Spleen (tissue), 11 donors: ENCODE measurements around the gene ICAM5. TPM values are rescaled to one million over a fixed set of nuclear protein-coding genes. Genes with fewer than 3 reads are reported as not detected.

Source experiments
- DNase-seq: peaks from one replicate; pipeline ENCODE4 v3.0.0-alpha.2; 2020
- H3K27ac ChIP-seq, 8 donors: fragments of 200-600 bp; sonication (generic) in 7 of 8; 1 replicate in 4 of 8; 2 replicates in 4 of 8; pipeline versions ENCODE4 v1.5.0 to v1.8.0; 2016 to 2021; ENCODE audit warnings: inconsistent platforms in 4 of 8, mild to moderate bottlenecking in 4 of 8, moderate library complexity in 1 of 8
- H3K27me3 ChIP-seq, 7 donors: fragments of 200-600 bp; sonication (generic) in 6 of 7; replicated peaks in 1 of 7; 1 replicate in 4 of 7; 2 replicates in 3 of 7; pipeline versions ENCODE4 v1.5.0 to v1.8.0; 2016 to 2021; ENCODE audit warnings: inconsistent platforms in 3 of 7, mild to moderate bottlenecking in 1 of 7
- H3K36me3 ChIP-seq, 6 donors: fragments of 200-600 bp; sonication (generic) in 5 of 6; 1 replicate in 4 of 6; 2 replicates in 2 of 6; pipeline versions ENCODE4 v1.5.0 to v1.8.0; 2016 to 2021; ENCODE audit warnings: inconsistent platforms in 2 of 6
- H3K4me1 ChIP-seq, 6 donors: fragments of 200-600 bp; sonication (generic) in 5 of 6; 1 replicate in 3 of 6; 2 replicates in 3 of 6; pipeline versions ENCODE4 v1.5.0 to v1.8.0; 2016 to 2021; ENCODE audit warnings: inconsistent platforms in 3 of 6
- H3K4me3 ChIP-seq, 8 donors: fragments of 200-600 bp; sonication (generic) in 7 of 8; 1 replicate in 4 of 8; 2 replicates in 4 of 8; pipeline versions ENCODE4 v1.5.0 to v1.8.0; 2016 to 2021; ENCODE audit warnings: inconsistent platforms in 4 of 8, mild to moderate bottlenecking in 4 of 8, moderate library complexity in 2 of 8
- H3K9me3 ChIP-seq, 8 donors: fragments of 200-600 bp; sonication (generic) in 7 of 8; 1 replicate in 4 of 8; 2 replicates in 4 of 8; pipeline versions ENCODE4 v1.5.0 to v1.8.0; 2016 to 2021; ENCODE audit warnings: inconsistent platforms in 4 of 8
- POLR2A ChIP-seq, 3 donors: fragments of 450-650 bp; IDR thresholded peaks; one replicate each; pipeline ENCODE4 v1.5.1; 2017; ENCODE audit warnings: antibody characterized with exemption in 3 of 3, mild to moderate bottlenecking in 1 of 3
- POLR2AphosphoS5 ChIP-seq, 3 donors: sonication (generic); formaldehyde crosslinking; IDR thresholded peaks; one replicate each; pipeline ENCODE4 v1.5.1; 2017; ENCODE audit warnings: antibody characterized with exemption in 3 of 3
- WGBS, 5 donors: extraction: QIAGEN DNeasy Blood & Tissue Kit in 3 of 5; methylation state at CpG; one replicate each; pipeline versions ENCODE4 v1.1.5 to v1.1.7; 2013 to 2018; 5-methylcytosine and 5-hydroxymethylcytosine counted together
- intact Hi-C: fragments of 100-400 bp; cut with DNase I; formaldehyde crosslinking; loops from one replicate; pipeline ENCODE4 v1.15.0; 2023; ENCODE audit warnings: low total_unique reads
- polyA plus RNA-seq, 3 donors: library from polyadenylated mRNA; stranded (reverse); fragments of 200-250 nt; gene quantifications; one replicate each; pipeline ENCODE4 v1.2.1, GENCODE V29; 2013
- total RNA-seq, 7 donors: library from RNA; depleted of rRNA in 3 of 7; stranded (reverse); fragments of >200 nt in 3 of 7; fragmentation: NEBNext Ultra II Directional in 4 of 7; extraction: Animal tissue kit (Norgen Biotek cat#: 25700) in 4 of 7; gene quantifications; one replicate each; pipeline versions ENCODE4 v1.1.0 to v1.2.1, GENCODE V29; 2016 to 2021
- TF ChIP-seq, protein P1 (sequence below), 11 experiments: fragments of 200-600 bp in 7 of 11; fragments of 450-650 bp in 4 of 11; sonication (generic) in 4 of 11; IDR thresholded peaks in 8 of 11; conservative IDR thresholded peaks in 3 of 11; 1 replicate in 7 of 11; 2 replicates in 4 of 11; pipeline versions ENCODE4 v1.4.0 to v1.8.0; 2016 to 2021; ENCODE audit warnings: antibody characterized with exemption in 11 of 11, inconsistent platforms in 4 of 11, mild to moderate bottlenecking in 1 of 11
- donor health status: healthy with polysubstance abuse.
- donor health status: DM: no; HTN: no; CAD: no; lungs with moderate emphysema.
- donor health status: DM: no; HTN: no; CAD: no.
- donor health status: Bipolar disorder and iron deficiency.
- donor health status: healthy.
- donor health status: DM: no; HTN: no; CAD: no.
- donor health status: DM: yes; HTN: yes; CAD: no.

Gene ICAM5
- total and polyA plus RNA-seq, 10 donors, result 0.07 to 1.4 (median 0.69) TPM

DNA sequence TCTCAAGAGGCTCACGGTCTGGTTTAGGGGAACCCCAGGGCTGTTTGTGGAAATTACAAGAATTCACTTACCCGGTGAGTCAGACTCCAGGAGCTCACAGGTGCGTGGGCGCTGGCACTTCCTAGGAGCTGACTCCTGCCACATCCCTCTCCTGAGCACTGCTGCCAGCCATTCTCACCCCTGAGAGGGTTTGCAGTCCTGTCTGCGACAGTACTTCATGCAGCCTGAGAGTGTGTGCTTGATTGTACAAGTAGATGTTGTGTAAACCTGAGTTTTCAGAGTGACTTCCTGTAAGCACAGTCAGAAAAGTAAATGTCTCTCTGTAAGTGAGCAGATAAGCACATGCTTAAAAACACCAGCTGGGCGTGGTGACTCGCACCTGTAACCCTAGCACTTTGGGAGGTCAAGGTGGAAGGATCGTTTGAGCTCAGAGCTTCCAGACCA lies 29.6 kb upstream of the ICAM5 start:
- peaks cover 0 to 49% (median 42%) of the 10 kb centered on the region in 6 donors for H3K36me3 ChIP-seq
- H3K27me3 ChIP-seq, result no peaks in the 10 kb centered on the region
- intact Hi-C loops, result no loop called here
- H3K9me3 ChIP-seq, result no peaks in the 10 kb centered on the region
- H3K4me3 ChIP-seq, result no peak overlapping the region
- no peak for DNase-seq
- no peak for TF ChIP-seq POLR2AphosphoS5 (IDR thresholded peaks at IDR 0.05)
- TF ChIP-seq POLR2A (IDR thresholded peaks at IDR 0.05), result no peak
- TF ChIP-seq, protein P1, sequence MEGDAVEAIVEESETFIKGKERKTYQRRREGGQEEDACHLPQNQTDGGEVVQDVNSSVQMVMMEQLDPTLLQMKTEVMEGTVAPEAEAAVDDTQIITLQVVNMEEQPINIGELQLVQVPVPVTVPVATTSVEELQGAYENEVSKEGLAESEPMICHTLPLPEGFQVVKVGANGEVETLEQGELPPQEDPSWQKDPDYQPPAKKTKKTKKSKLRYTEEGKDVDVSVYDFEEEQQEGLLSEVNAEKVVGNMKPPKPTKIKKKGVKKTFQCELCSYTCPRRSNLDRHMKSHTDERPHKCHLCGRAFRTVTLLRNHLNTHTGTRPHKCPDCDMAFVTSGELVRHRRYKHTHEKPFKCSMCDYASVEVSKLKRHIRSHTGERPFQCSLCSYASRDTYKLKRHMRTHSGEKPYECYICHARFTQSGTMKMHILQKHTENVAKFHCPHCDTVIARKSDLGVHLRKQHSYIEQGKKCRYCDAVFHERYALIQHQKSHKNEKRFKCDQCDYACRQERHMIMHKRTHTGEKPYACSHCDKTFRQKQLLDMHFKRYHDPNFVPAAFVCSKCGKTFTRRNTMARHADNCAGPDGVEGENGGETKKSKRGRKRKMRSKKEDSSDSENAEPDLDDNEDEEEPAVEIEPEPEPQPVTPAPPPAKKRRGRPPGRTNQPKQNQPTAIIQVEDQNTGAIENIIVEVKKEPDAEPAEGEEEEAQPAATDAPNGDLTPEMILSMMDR (IDR thresholded peaks at IDR 0.05 in 8 of 11, conservative IDR thresholded peaks at IDR 0.05 in 3 of 11), result no peak
- H3K4me1 ChIP-seq, result peaks cover 0 to 26% (median 9%) of the 10 kb centered on the region in 6 donors
- WGBS, 5 donors, result 61 to 74% (median 70%) methylated on average over 8 of the region's 8 CpGs
- no peak overlapping the region for H3K27ac ChIP-seq

DNA sequence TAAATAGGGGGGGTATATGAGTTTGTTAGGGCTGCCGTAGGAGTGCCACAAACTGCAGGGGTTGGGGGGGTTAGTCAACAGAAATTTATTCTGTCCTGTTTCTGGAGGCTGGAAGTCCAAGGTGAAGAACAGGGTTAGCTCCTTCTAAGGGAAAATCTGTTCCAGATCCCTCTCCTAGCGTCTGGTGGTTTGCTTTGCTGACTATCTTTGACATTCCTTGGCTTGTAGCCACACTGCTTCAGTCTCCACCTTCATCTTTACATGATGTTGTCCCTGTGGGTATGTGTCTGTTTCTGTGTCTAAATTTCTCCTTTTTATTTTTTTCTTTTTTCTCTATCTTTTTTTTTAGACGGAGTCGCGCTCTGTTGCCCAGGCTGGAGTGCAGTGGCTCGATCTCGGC lies 27.0 kb upstream of the ICAM5 start:
- intact Hi-C loops, result no loop called here
- no peak overlapping the region for H3K27ac ChIP-seq
- peaks cover 0 to 37% (median 17%) of the 10 kb centered on the region in 6 donors for H3K4me1 ChIP-seq
- no peak overlapping the region for H3K4me3 ChIP-seq
- WGBS, 5 donors, result 79 to 93% (median 89%) methylated on average over 7 of the region's 7 CpGs
- H3K36me3 ChIP-seq, result peaks cover 0 to 23% (median 20%) of the 10 kb centered on the region in 6 donors
- TF ChIP-seq POLR2AphosphoS5 (IDR thresholded peaks at IDR 0.05) (no peak), POLR2A (IDR thresholded peaks at IDR 0.05) (no peak)
- TF ChIP-seq, protein P1 (IDR thresholded peaks at IDR 0.05 in 8 of 11, conservative IDR thresholded peaks at IDR 0.05 in 3 of 11), result no peak
- no peaks in the 10 kb centered on the region for H3K9me3 ChIP-seq
- no peak for DNase-seq
- no peaks in the 10 kb centered on the region for H3K27me3 ChIP-seq

DNA sequence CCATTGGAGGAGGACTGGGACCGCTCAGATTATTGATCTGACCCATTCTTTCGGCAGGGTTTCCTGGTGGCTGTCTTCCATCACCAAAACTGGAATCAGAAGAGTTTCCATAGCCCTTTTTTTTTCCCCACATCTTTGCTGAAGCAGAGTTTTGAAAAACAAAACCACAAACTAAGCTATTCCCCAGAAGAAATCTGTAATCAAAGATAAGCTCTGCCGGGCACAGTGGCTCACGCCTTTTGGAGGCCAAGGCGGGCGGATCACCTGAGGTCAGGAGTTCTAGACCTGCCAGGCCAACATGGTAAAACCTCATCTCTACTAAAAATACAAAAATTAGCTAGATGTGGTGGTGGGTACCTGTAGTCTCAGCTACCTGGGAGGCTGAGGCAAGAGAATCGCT lies 23.0 kb upstream of the ICAM5 start:
- Histone ChIP-seq H3K27me3 (no peaks in the 10 kb centered on the region), H3K36me3 (no peaks in the 10 kb centered on the region), H3K4me1 (peaks cover 0 to 63% (median 30%) of the 10 kb centered on the region in 6 donors), H3K27ac (peak overlapping the region in 1 of 8 donors; percentile 99), H3K9me3 (no peaks in the 10 kb centered on the region), H3K4me3 (no peak overlapping the region)
- intact Hi-C loops, result no loop called here
- 77 to 80% (median 79%) methylated on average over 7 of the region's 7 CpGs for WGBS, 5 donors
- no peak for DNase-seq
- no peak for TF ChIP-seq POLR2AphosphoS5 (IDR thresholded peaks at IDR 0.05)
- TF ChIP-seq, protein P1 (IDR thresholded peaks at IDR 0.05 in 8 of 11, conservative IDR thresholded peaks at IDR 0.05 in 3 of 11), result no peak
- no peak for TF ChIP-seq POLR2A (IDR thresholded peaks at IDR 0.05)

DNA sequence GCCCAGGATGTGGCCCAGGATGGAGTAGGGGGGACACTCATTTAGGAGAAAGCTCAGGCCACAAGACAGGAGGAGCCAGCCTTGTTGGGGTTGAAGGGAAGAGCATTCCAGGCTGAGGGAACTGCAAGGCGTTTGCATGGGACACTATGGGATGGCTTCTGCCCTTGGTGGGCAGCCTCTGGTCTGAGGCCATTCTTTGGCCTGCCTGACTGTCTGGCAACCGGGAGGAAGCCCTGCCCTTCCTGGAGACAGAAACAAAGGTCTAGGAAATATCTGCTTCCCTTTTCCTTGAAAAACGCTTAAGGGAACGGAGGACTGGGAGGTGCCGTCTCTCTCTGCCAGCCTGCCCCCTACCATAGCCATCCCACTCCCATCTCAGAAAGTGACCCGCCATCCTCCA lies 21.7 kb upstream of the ICAM5 start:
- intact Hi-C loops, result loop anchor here (2.0 kb wide), 1 partner anchor 121 kb away; no protein-coding TSS in a partner anchor
- H3K27ac ChIP-seq, result peak overlapping the region; percentile 0 to 99 (median 96)
- peak in 2 of 3 donors; percentile 71 to 72 for TF ChIP-seq POLR2AphosphoS5 (IDR thresholded peaks at IDR 0.05)
- no peak for TF ChIP-seq POLR2A (IDR thresholded peaks at IDR 0.05)
- TF ChIP-seq, protein P1 (IDR thresholded peaks at IDR 0.05 in 8 of 11, conservative IDR thresholded peaks at IDR 0.05 in 3 of 11), result peak in 1 of 11 experiments; percentile 9
- H3K9me3 ChIP-seq, result no peaks in the 10 kb centered on the region
- H3K27me3 ChIP-seq, result no peaks in the 10 kb centered on the region
- no peak for DNase-seq
- peaks cover 7 to 77% (median 42%) of the 10 kb centered on the region in 6 donors for H3K4me1 ChIP-seq
- 48 to 67% (median 51%) methylated on average over 6 of the region's 6 CpGs for WGBS, 5 donors
- no peak overlapping the region for H3K4me3 ChIP-seq
- peaks cover 0 to 5% (median 0%) of the 10 kb centered on the region in 6 donors for H3K36me3 ChIP-seq
